NCI-H128 (cell line): ENCODE data around the gene CNOT9.

Experiments used
- DNase-seq: peaks from one replicate; lab custom pipeline; 2025; ENCODE audit not compliant: unreplicated experiment; lab: John Stamatoyannopoulos, UW

The CNOT9 gene

GRCh38 chr2:218577482-218578220, 9.0 kb downstream of the CNOT9 start:
- DNase-seq = no peak

GRCh38 chr2:218578272-218578877, 9.7 kb downstream of the CNOT9 start:
- DNase-seq = no peak

GRCh38 chr2:218582076-218582475, 13.4 kb downstream of the CNOT9 start:
- no peak for DNase-seq

- no peak for DNase-seq
Observed at GRCh38 chr2:218583983-218584850, 15.6 kb downstream of the CNOT9 start.

GRCh38 chr2:218585541-218585940, 16.9 kb downstream of the CNOT9 start:
- no peak for DNase-seq

- peak; percentile 24 for DNase-seq
Observed at GRCh38 chr2:218605432-218605831, 36.8 kb downstream of the CNOT9 start.

GRCh38 chr2:218607436-218608115, 38.9 kb downstream of the CNOT9 start, which contains the start of gene PLCD4:
PLCD4 (plus strand) TSS chr2:218607899; CDS start chr2:218615740, 7,841 bp downstream.
- DNase-seq = no peak

- no peak for DNase-seq
Observed at GRCh38 chr2:218615868-218616315, 47.3 kb downstream of the CNOT9 start.

- DNase-seq = no peak
Observed at GRCh38 chr2:218618102-218618860, 49.6 kb downstream of the CNOT9 start.

GRCh38 chr2:218621007-218621406, 52.4 kb downstream of the CNOT9 start:
- DNase-seq = no peak

GRCh38 chr2:218622606-218623365, 54.1 kb downstream of the CNOT9 start:
- no peak for DNase-seq

GRCh38 chr2:218623366-218623705, 54.7 kb downstream of the CNOT9 start:
- DNase-seq = no peak

GRCh38 chr2:218626369-218626768, 57.7 kb downstream of the CNOT9 start:
- DNase-seq = no peak

GRCh38 chr2:218627939-218628338, 59.3 kb downstream of the CNOT9 start:
- DNase-seq = no peak

- no peak for DNase-seq
Observed at GRCh38 chr2:218631837-218632236, 63.2 kb downstream of the CNOT9 start.

GRCh38 chr2:218635719-218636118, 67.1 kb downstream of the CNOT9 start:
- DNase-seq = no peak

- DNase-seq = no peak
Observed at GRCh38 chr2:218638372-218638771, 69.7 kb downstream of the CNOT9 start.

- no peak for DNase-seq
Observed at GRCh38 chr2:218642121-218642656, 73.5 kb downstream of the CNOT9 start.

GRCh38 chr2:218642786-218643185, 74.1 kb downstream of the CNOT9 start:
- DNase-seq = no peak
